B cell (primary cell): ENCODE data around the gene GLIPR1. TPM values are rescaled to one million over a fixed set of nuclear protein-coding genes. Genes with fewer than 3 reads are reported as not detected.

Source experiments
- ATAC-seq: fragments of 200-7000 bp; cut with Tn5 transposase; one replicate; pipeline ENCODE4 v1.10.0; 2021; ENCODE audit warnings: low read depth, mild to moderate bottlenecking, moderate number of reproducible peaks, moderate library complexity
- CTCF ChIA-PET: fragments of 350-600 bp; sonication (Branson Sonifier 250); formaldehyde crosslinking; loops from one replicate; lab custom pipeline; 2021; ENCODE audit warnings: antibody characterized with exemption, inconsistent platforms; lab: Charles Lee
- POLR2A ChIA-PET: fragments of 350-600 bp; sonication (Branson Sonifier 250); formaldehyde crosslinking; loops from one replicate; lab custom pipeline; 2021; ENCODE audit warnings: antibody characterized with exemption; lab: Charles Lee
- DNase-seq: peaks from one replicate; pipeline ENCODE4 v3.0.0; 2013
- H2AFZ ChIP-seq: 2 replicates; pipeline ENCODE4 v1.6.1; 2012; ENCODE audit warnings: mild to moderate bottlenecking, low read depth, low read length; ENCODE audit not compliant: insufficient read depth, poor library complexity, severe bottlenecking
- H3K27ac ChIP-seq, 2 donors: 1 replicate in 1 of 2; 2 replicates in 1 of 2; pipeline ENCODE4 v1.5.1; 2012 to 2013; ENCODE audit warnings: low read length in 2 of 2, mild to moderate bottlenecking in 2 of 2, moderate library complexity in 1 of 2
- H3K27me3 ChIP-seq, 4 experiments: fragments of 200-600 bp in 1 of 4; sonication (generic) in 1 of 4; replicated peaks in 1 of 4; 1 replicate in 2 of 4; 2 replicates in 2 of 4; pipeline versions ENCODE4 v1.6.1 to v1.7.0; 2013 to 2016; ENCODE audit warnings: low read length in 3 of 4, mild to moderate bottlenecking in 2 of 4, mixed read lengths in 1 of 4, moderate library complexity in 1 of 4; ENCODE audit not compliant: insufficient read depth in 4 of 4, control insufficient read depth in 3 of 4; ENCODE audit errors: control extremely low read depth in 1 of 4
- H3K36me3 ChIP-seq, 2 experiments: replicated peaks in 1 of 2; 1 replicate in 1 of 2; 2 replicates in 1 of 2; pipeline versions ENCODE4 v1.6.1 to v1.7.1; 2013; ENCODE audit warnings: low read length in 1 of 2; ENCODE audit not compliant: insufficient read depth in 2 of 2, control insufficient read depth in 1 of 2; ENCODE audit errors: control extremely low read depth in 1 of 2, extremely low read depth in 1 of 2
- H3K4me1 ChIP-seq, 2 donors: fragments of 200-600 bp in 1 of 2; sonication (generic) in 1 of 2; 1 replicate in 1 of 2; 2 replicates in 1 of 2; pipeline versions ENCODE4 v1.5.1 to v1.6.1; 2013 to 2017; ENCODE audit warnings: low read length in 2 of 2; ENCODE audit not compliant: control insufficient read depth in 2 of 2, insufficient read depth in 2 of 2
- H3K4me2 ChIP-seq: replicated peaks from 2 replicates; pipeline ENCODE3; 2012; ENCODE audit warnings: mild to moderate bottlenecking, low read depth, low read length; ENCODE audit not compliant: poor library complexity, severe bottlenecking
- H3K4me3 ChIP-seq, 5 experiments: fragments of 200-600 bp in 1 of 5; sonication (generic) in 1 of 5; 1 replicate in 3 of 5; 2 replicates in 2 of 5; pipeline versions ENCODE4 v1.5.1 to v1.7.0; 2011 to 2016; ENCODE audit warnings: low read length in 4 of 5, mild to moderate bottlenecking in 4 of 5, low read depth in 2 of 5, control low read depth in 1 of 5, moderate library complexity in 1 of 5; ENCODE audit not compliant: insufficient read depth in 1 of 5; ENCODE audit errors: control extremely low read depth in 1 of 5, extremely low read depth in 1 of 5
- H3K79me2 ChIP-seq: fragments of 200-600 bp; sonication (generic); one replicate; pipeline ENCODE4 v1.6.0; 2016; ENCODE audit warnings: low read length; ENCODE audit not compliant: control insufficient read depth, insufficient read depth
- H3K9ac ChIP-seq: fragments of 200-600 bp; sonication (generic); 2 replicates; pipeline ENCODE4 v1.6.1; 2017; ENCODE audit warnings: mild to moderate bottlenecking, low read length, moderate library complexity
- H3K9me3 ChIP-seq, 3 donors: one replicate each; pipeline versions ENCODE4 v1.6.1 to v1.7.1; 2013; ENCODE audit warnings: low read length in 2 of 3; ENCODE audit not compliant: control insufficient read depth in 2 of 3, insufficient read depth in 1 of 3; ENCODE audit errors: control extremely low read depth in 1 of 3
- H4K20me1 ChIP-seq: 2 replicates; pipeline ENCODE4 v1.6.0; 2012; ENCODE audit warnings: mild to moderate bottlenecking, low read length; ENCODE audit not compliant: insufficient read depth, control insufficient read depth, poor library complexity, severe bottlenecking
- H3K27ac Mint-ChIP-seq: one replicate; pipeline ENCODE4 v1.8.0; 2021; ENCODE audit warnings: mixed read lengths
- H3K27me3 Mint-ChIP-seq: one replicate; pipeline ENCODE4 v1.8.0; 2021; ENCODE audit warnings: mixed read lengths
- H3K4me1 Mint-ChIP-seq: one replicate; pipeline ENCODE4 v1.8.0; 2021; ENCODE audit warnings: mixed read lengths
- H3K4me3 Mint-ChIP-seq: one replicate; pipeline ENCODE4 v1.8.0; 2021; ENCODE audit warnings: mixed read lengths
- H3K9me3 Mint-ChIP-seq: one replicate; pipeline ENCODE4 v1.8.0; 2022; ENCODE audit warnings: mixed read lengths; ENCODE audit not compliant: insufficient read depth
- EZH2 ChIP-seq: IDR thresholded peaks from 2 replicates; pipeline ENCODE4 v1.6.1; 2012; ENCODE audit warnings: borderline replicate concordance, low read depth, mild to moderate bottlenecking, moderate library complexity, low read length; ENCODE audit not compliant: insufficient read depth, poor library complexity, severe bottlenecking
- WGBS: methylation state at CpG from one replicate; pipeline ENCODE4 v1.1.5; 2013; ENCODE audit warnings: missing lambda C conversion rate; ENCODE audit not compliant: insufficient coverage; 5-methylcytosine and 5-hydroxymethylcytosine counted together
- intact Hi-C: fragments of 100-400 bp; cut with micrococcal nuclease; formaldehyde crosslinking; loops from one replicate; pipeline ENCODE4 v1.10.0; 2022
- polyA plus RNA-seq: library from polyadenylated mRNA; depleted of rRNA; stranded (reverse); fragments of >200 nt; gene quantifications from 2 replicates; pipeline ENCODE4 v1.2.3, GENCODE V29; 2012
- total RNA-seq, 2 donors: library from RNA; stranded (reverse); fragments of 120-200 nt in 1 of 2; gene quantifications; 1 replicate in 1 of 2; 2 replicates in 1 of 2; pipeline versions ENCODE4 v1.2.3 to v1.2.4, GENCODE V29; 2013 to 2022
- TF ChIP-seq, protein P1 (sequence below): fragments of 200-600 bp; IDR thresholded peaks from one replicate; pipeline ENCODE4 v1.8.0; 2022; ENCODE audit warnings: antibody characterized with exemption, mild to moderate bottlenecking

Gene GLIPR1
- total and polyA plus RNA-seq, 2 donors (not counting 1 experiment from before 2014, with no cell fraction given), result 52.3 to 117 TPM

DNA sequence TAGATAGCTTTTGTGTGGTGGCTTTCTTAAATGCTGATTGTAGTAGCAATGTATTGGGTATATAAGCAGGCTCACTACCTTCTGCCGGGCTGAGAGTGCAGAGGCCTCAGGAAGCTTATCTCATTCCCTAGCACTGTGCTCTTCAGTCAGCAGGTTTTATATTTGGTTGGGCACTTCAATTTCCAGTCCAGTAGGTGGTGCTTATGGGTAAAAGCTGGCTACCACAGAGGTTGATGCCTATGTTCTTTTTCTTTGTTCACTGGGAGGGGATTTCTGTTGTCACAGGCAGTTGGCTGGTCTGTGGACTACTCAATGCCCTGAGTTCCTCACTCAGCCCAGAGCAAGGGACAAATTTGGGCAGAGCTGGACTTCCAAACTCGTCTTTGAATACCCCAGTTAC lies 43.0 kb upstream of the GLIPR1 start:
- Histone ChIP-seq H3K4me2 (no peak overlapping the region), H3K9me3 (peaks cover 0 to 5% (median 2%) of the 10 kb centered on the region in 3 donors), H3K79me2 (no peaks in the 10 kb centered on the region), H2AFZ (no peak overlapping the region), H3K27me3 (no peaks in the 10 kb centered on the region), H3K9ac (no peak overlapping the region), H3K4me3 (no peak overlapping the region), H3K27ac (no peak overlapping the region), H4K20me1 (no peaks in the 10 kb centered on the region), H3K36me3 (no peaks in the 10 kb centered on the region), H3K4me1 (peaks cover 0 to 6% of the 10 kb centered on the region in 2 donors)
- Mint-ChIP-seq H3K4me1 (peaks cover 9% of the 10 kb centered on the region), H3K4me3 (no peak overlapping the region), H3K9me3 (peaks cover 2% of the 10 kb centered on the region), H3K27me3 (peaks cover 7% of the 10 kb centered on the region), H3K27ac (no peak overlapping the region)
- ATAC-seq (peak; percentile 86), DNase-seq (peak; percentile 65)
- TF ChIP-seq EZH2, result no peak
- TF ChIP-seq, protein P1, sequence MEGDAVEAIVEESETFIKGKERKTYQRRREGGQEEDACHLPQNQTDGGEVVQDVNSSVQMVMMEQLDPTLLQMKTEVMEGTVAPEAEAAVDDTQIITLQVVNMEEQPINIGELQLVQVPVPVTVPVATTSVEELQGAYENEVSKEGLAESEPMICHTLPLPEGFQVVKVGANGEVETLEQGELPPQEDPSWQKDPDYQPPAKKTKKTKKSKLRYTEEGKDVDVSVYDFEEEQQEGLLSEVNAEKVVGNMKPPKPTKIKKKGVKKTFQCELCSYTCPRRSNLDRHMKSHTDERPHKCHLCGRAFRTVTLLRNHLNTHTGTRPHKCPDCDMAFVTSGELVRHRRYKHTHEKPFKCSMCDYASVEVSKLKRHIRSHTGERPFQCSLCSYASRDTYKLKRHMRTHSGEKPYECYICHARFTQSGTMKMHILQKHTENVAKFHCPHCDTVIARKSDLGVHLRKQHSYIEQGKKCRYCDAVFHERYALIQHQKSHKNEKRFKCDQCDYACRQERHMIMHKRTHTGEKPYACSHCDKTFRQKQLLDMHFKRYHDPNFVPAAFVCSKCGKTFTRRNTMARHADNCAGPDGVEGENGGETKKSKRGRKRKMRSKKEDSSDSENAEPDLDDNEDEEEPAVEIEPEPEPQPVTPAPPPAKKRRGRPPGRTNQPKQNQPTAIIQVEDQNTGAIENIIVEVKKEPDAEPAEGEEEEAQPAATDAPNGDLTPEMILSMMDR, result peak; percentile 60
- WGBS, result no CpG with 5 or more reads among the region's 2 CpGs
- ChIA-PET POLR2A (interaction anchor here (0.9 kb wide), 1 partner anchor 37 kb away, joined by 3 read pairs; no protein-coding TSS in a partner anchor), CTCF (interaction anchor here (0.7 to 4.8 kb wide), 25 partner anchors 9 to 602 kb away, joined by 3 to 104 read pairs (median 7); partner anchors contain the start of genes GLIPR1, GLIPR1L1, GLIPR1L2 and KRR1)
- intact Hi-C loops, result loop anchor here (1.0 to 2.0 kb wide), 3 partner anchors 43 to 68 kb away; partner anchors contain the start of gene GLIPR1

DNA sequence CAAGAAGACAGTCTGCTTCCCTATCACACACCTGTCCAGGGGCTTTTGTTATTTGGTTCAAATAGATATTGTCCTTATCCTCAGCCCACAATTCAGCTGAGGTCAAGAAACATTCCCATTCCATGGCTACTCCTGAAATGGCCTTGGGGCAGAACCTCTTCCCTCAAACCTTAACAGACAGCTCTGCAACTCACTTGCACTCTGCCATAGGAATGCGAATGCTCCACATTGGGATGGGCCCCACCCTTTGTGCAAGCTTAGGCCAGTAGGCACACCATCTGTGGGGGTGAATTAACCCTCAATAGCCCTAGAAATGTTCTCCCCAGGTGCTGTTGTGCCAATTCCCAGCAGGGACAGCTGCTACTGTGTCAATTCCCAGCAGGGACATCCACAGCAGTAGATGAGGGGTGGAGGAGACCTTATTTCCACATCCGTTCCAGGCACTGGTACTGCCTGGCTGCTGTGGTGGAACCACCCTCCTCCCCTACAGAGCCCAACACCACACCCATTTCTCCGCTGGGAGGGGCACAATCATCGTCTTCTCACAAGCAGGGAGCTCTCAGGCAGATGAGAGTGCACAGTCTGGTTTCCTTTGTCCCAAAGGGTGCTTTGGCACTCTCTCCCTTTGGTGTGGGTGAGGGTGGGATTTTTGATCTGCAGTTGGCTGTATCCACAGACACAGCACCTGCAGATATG lies 42.3 kb upstream of the GLIPR1 start:
- Histone ChIP-seq H2AFZ (no peak overlapping the region), H3K4me1 (peaks cover 0 to 6% of the 10 kb centered on the region in 2 donors), H3K4me2 (no peak overlapping the region), H3K4me3 (no peak overlapping the region), H3K27ac (no peak overlapping the region), H3K9ac (no peak overlapping the region), H3K36me3 (no peaks in the 10 kb centered on the region), H4K20me1 (no peaks in the 10 kb centered on the region), H3K9me3 (peaks cover 0 to 5% (median 2%) of the 10 kb centered on the region in 3 donors), H3K79me2 (no peaks in the 10 kb centered on the region), H3K27me3 (no peaks in the 10 kb centered on the region)
- ChIA-PET CTCF (interaction anchor here (0.6 to 4.8 kb wide), 19 partner anchors 8 to 601 kb away, joined by 3 to 104 read pairs (median 7); partner anchors contain the start of genes GLIPR1, GLIPR1L1 and KRR1), POLR2A (interaction anchor here (0.7 kb wide), 1 partner anchor 70 kb away, joined by 3 read pairs; no protein-coding TSS in a partner anchor)
- intact Hi-C loops, result no loop called here
- Mint-ChIP-seq H3K9me3 (peaks cover 2% of the 10 kb centered on the region), H3K27ac (no peak overlapping the region), H3K4me3 (no peak overlapping the region), H3K27me3 (peaks cover 7% of the 10 kb centered on the region), H3K4me1 (peaks cover 9% of the 10 kb centered on the region)
- TF ChIP-seq EZH2, result no peak
- TF ChIP-seq, protein P1, result no peak
- 100% methylated on average over 1 of the region's 4 CpGs for WGBS
- DNase-seq (no peak), ATAC-seq (no peak)
